ENCODE results near the gene CAP1. TPM values are rescaled to one million over a fixed set of nuclear protein-coding genes. Genes with fewer than 3 reads are reported as not detected.

The CAP1 gene
- total and polyA plus RNA-seq, 2 of the 4 experiments (the other 2 are of a cell fraction): 434 to 756 TPM

- H3K4me3 ChIP-seq (ENCODE audit: insufficient read depth, low read depth, low read length): no peak overlapping the region
- BruUV-seq (replicated peaks): no TSS peak
- in situ Hi-C loops (cut with MboI; ENCODE audit: low sequenced_read_pairs): no loop called here
- peaks cover 64% of the 10 kb centered on the region for H4K20me1 ChIP-seq (ENCODE audit: insufficient read depth, low read length)
- dilution Hi-C loops (cut with HindIII; ENCODE audit: low sequenced_read_pairs, unreplicated experiment): no loop called here
- ATAC-seq (ENCODE audit: low read depth) (no peak), DNase-seq (peak; percentile 67)
- 0 out of 2 replicates have a peak overlapping the region, but pooled peaks have one; percentile 26 for H3K14ac ChIP-seq (replicated peaks; ENCODE audit: low read depth, low read length)
- no peak overlapping the region for H3K56ac ChIP-seq (ENCODE audit: extremely low read depth, insufficient read depth, low read length)
- 80% methylated on average over 4 of the region's 4 CpGs; no CpG with 5 or more reads in 1 of the 2 experiments for WGBS, 2 experiments (ENCODE audit: extremely low coverage in 2 of 2, insufficient read length in 1 of 2)
- TF ChIP-seq MAZ (IDR thresholded peaks at IDR 0.05; ENCODE audit: borderline replicate concordance, low read depth, low read length): no peak
- no peak for TF ChIP-seq SMC3 (IDR thresholded peaks at IDR 0.05; ENCODE audit: low read depth, low read length)
- TF ChIP-seq RFX5 (IDR thresholded peaks at IDR 0.05; ENCODE audit: low read depth, low read length): no peak
- TF ChIP-seq USF2 (IDR thresholded peaks at IDR 0.05; ENCODE audit: low read depth, low read length): no peak
- no peak overlapping the region for H2BK15ac ChIP-seq (ENCODE audit: low read depth, low read length)
- no peak overlapping the region for H2BK5ac ChIP-seq (ENCODE audit: low read depth, low read length, poor library complexity, severe bottlenecking)
- no peak overlapping the region for H2AFZ ChIP-seq (replicated peaks; ENCODE audit: low read length, poor library complexity)
- peak overlapping the region; percentile 51 for H2AK9ac ChIP-seq (replicated peaks; ENCODE audit: low read depth, low read length, poor library complexity)
- H2BK20ac ChIP-seq (ENCODE audit: low read depth, low read length): no peak overlapping the region
- H3K23ac ChIP-seq (ENCODE audit: low read depth, low read length): peak overlapping the region; percentile 69; the same call in 1 of the 2 replicates
- peaks cover 6% of the 10 kb centered on the region for H3K36me3 ChIP-seq (ENCODE audit: control insufficient read depth, insufficient read depth, low read length)
- peaks cover 13% of the 10 kb centered on the region for H3K9me1 ChIP-seq (ENCODE audit: insufficient read depth, low read length)
- H3K4me1 ChIP-seq (ENCODE audit: control insufficient read depth, insufficient read depth, low read length): peaks cover 5% of the 10 kb centered on the region; the same call in 1 of the 2 replicates
- ChIA-PET CTCF (interaction anchor here (0.6 kb wide), 1 partner anchor 179 kb away, joined by 3 read pairs; no protein-coding TSS in a partner anchor), POLR2A (ENCODE audit: unreplicated experiment) (no interaction called here)
- H4K91ac ChIP-seq (ENCODE audit: insufficient read depth, low read depth, low read length): no peak overlapping the region
- H3K27me3 ChIP-seq (ENCODE audit: control insufficient read depth, insufficient read depth, low read length): no peaks in the 10 kb centered on the region
- H4K8ac ChIP-seq (ENCODE audit: low read depth in 2 of 2, low read length in 2 of 2): no peak overlapping the region
- H2BK120ac ChIP-seq (ENCODE audit: low read depth, low read length): no peak overlapping the region
- no peak overlapping the region for H4K5ac ChIP-seq (ENCODE audit: low read depth, low read length)
- no peaks in the 10 kb centered on the region for H3K9me3 ChIP-seq (ENCODE audit: control insufficient read depth, insufficient read depth, low read length)
- H3K4ac ChIP-seq (ENCODE audit: low read depth, low read length): no peak overlapping the region
- peak overlapping the region; percentile 52 for H3K4me2 ChIP-seq (ENCODE audit: low read depth, low read length)
- H2AK5ac ChIP-seq (ENCODE audit: low read depth, low read length): 0 out of 2 replicates have a peak overlapping the region, but pooled peaks have one; percentile 16
- intact Hi-C loops (cut with micrococcal nuclease): no loop called here
- H3K18ac ChIP-seq (ENCODE audit: low read depth, low read length): no peak overlapping the region
- H3K27ac ChIP-seq (ENCODE audit: insufficient read depth, low read length): 0 out of 2 replicates have a peak overlapping the region, but pooled peaks have one; percentile 5
- no peak overlapping the region for H3K9ac ChIP-seq (ENCODE audit: low read depth, low read length)
- peaks cover 0 to 23% of the 10 kb centered on the region in 2 experiments; a peak in 2 of 4 replicates for H3K79me1 ChIP-seq (ENCODE audit: low read depth in 1 of 2, low read length in 2 of 2)
Observed at GRCh38 chr1:40042341-40042740, 1.8 kb downstream of the CAP1 start.
